Loucy (cell line): ENCODE data around the gene LUC7L.

Experiments used
- H2AFZ ChIP-seq: fragments of 200-600 bp; sonication (generic); 2 replicates; pipeline ENCODE4 v1.6.0; 2016; ENCODE audit warnings: antibody characterized with exemption, mild to moderate bottlenecking, low read length, moderate library complexity
- H3F3A ChIP-seq: fragments of 200-600 bp; 2 replicates; pipeline ENCODE4 v1.6.0; 2016; ENCODE audit warnings: antibody characterized with exemption, low read depth, mild to moderate bottlenecking
- H3K27me3 ChIP-seq: fragments of 200-600 bp; sonication (generic); 2 replicates; pipeline ENCODE4 v1.6.1; 2014; ENCODE audit warnings: low read length, mild to moderate bottlenecking; ENCODE audit not compliant: insufficient read depth, poor library complexity, severe bottlenecking
- H3K36me3 ChIP-seq: fragments of 200-600 bp; sonication (generic); 2 replicates; pipeline ENCODE4 v1.6.1; 2016; ENCODE audit warnings: low read length; ENCODE audit not compliant: insufficient read depth
- H3K4me1 ChIP-seq: fragments of 200-600 bp; sonication (generic); 2 replicates; pipeline ENCODE4 v1.5.1; 2014; ENCODE audit warnings: low read length, mild to moderate bottlenecking; ENCODE audit not compliant: insufficient read depth, poor library complexity, severe bottlenecking
- H3K4me2 ChIP-seq: fragments of 200-600 bp; sonication (generic); 2 replicates; pipeline ENCODE4 v1.6.0; 2014; ENCODE audit warnings: antibody characterized with exemption, low read length, low read depth, mild to moderate bottlenecking; ENCODE audit not compliant: poor library complexity, severe bottlenecking
- H3K4me3 ChIP-seq: fragments of 200-600 bp; sonication (generic); 2 replicates; pipeline ENCODE4 v1.5.1; 2014; ENCODE audit warnings: low read length, mild to moderate bottlenecking, mixed read lengths; ENCODE audit not compliant: poor library complexity, severe bottlenecking
- H3K79me2 ChIP-seq: fragments of 200-600 bp; sonication (generic); 2 replicates; pipeline ENCODE4 v1.6.1; 2014; ENCODE audit warnings: low read length; ENCODE audit not compliant: insufficient read depth
- H3K9ac ChIP-seq: fragments of 200-600 bp; sonication (generic); 2 replicates; pipeline ENCODE4 v1.6.0; 2014; ENCODE audit warnings: mild to moderate bottlenecking, low read depth, low read length, moderate library complexity; ENCODE audit not compliant: poor library complexity, severe bottlenecking
- H3K9me2 ChIP-seq: fragments of 200-600 bp; sonication (generic); replicated peaks from 2 replicates; pipeline ENCODE4 v1.6.1; 2016; ENCODE audit warnings: low read depth, low read length, mixed read lengths
- H3K9me3 ChIP-seq: fragments of 200-600 bp; sonication (generic); 2 replicates; pipeline ENCODE4 v1.6.1; 2014; ENCODE audit warnings: mild to moderate bottlenecking, antibody characterized with exemption, low read length, low read depth; ENCODE audit not compliant: insufficient read depth
- H4K20me1 ChIP-seq: fragments of 200-600 bp; sonication (generic); 2 replicates; pipeline ENCODE4 v1.6.0; 2014; ENCODE audit warnings: antibody characterized with exemption, low read length, mild to moderate bottlenecking; ENCODE audit not compliant: insufficient read depth, poor library complexity, severe bottlenecking
- CTCF ChIP-seq: fragments of 200-600 bp; sonication (generic); conservative IDR thresholded peaks from 2 replicates; pipeline ENCODE4 v1.5.1; 2014; ENCODE audit warnings: mild to moderate bottlenecking, antibody characterized with exemption, low read length
- EZH2phosphoT487 ChIP-seq: fragments of 200-600 bp; IDR thresholded peaks from 2 replicates; pipeline ENCODE4 v1.6.1; 2018; ENCODE audit warnings: antibody characterized with exemption, mild to moderate bottlenecking, moderate library complexity, borderline replicate concordance

LUC7L gene

GRCh38 chr16:203246-203645 lies 26.0 kb downstream of the LUC7L start:
- Histone ChIP-seq H3K4me3 (no peak overlapping the region), H4K20me1 (no peaks in the 10 kb centered on the region), H3K27me3 (no peaks in the 10 kb centered on the region), H3K4me2 (no peak overlapping the region), H3K79me2 (no peaks in the 10 kb centered on the region), H3K9ac (no peak overlapping the region), H3F3A (no peaks in the 10 kb centered on the region), H3K9me2 (no peaks in the 10 kb centered on the region), H3K4me1 (no peaks in the 10 kb centered on the region), H3K9me3 (no peaks in the 10 kb centered on the region), H2AFZ (no peak overlapping the region), H3K36me3 (peaks cover 44% of the 10 kb centered on the region; the same call in 1 of the 2 replicates)
- TF ChIP-seq CTCF (no peak), EZH2phosphoT487 (no peak)

- H4K20me1 ChIP-seq, result no peaks in the 10 kb centered on the region
- H3K36me3 ChIP-seq, result peaks cover 36% of the 10 kb centered on the region; the same call in 1 of the 2 replicates
- H3K4me1 ChIP-seq, result no peaks in the 10 kb centered on the region
- H3K4me3 ChIP-seq, result no peak overlapping the region
- no peaks in the 10 kb centered on the region for H3K9me2 ChIP-seq
- no peaks in the 10 kb centered on the region for H3F3A ChIP-seq
- H3K9me3 ChIP-seq, result no peaks in the 10 kb centered on the region
- no peaks in the 10 kb centered on the region for H3K79me2 ChIP-seq
- H3K27me3 ChIP-seq, result no peaks in the 10 kb centered on the region
- H2AFZ ChIP-seq, result no peak overlapping the region
- H3K9ac ChIP-seq, result no peak overlapping the region
- TF ChIP-seq EZH2phosphoT487 (no peak), CTCF (no peak)
- no peak overlapping the region for H3K4me2 ChIP-seq
These were observed 28.9 kb downstream of the LUC7L start for GRCh38 chr16:200388-200787.

- Histone ChIP-seq H3K4me2 (no peak overlapping the region), H3K9me2 (no peaks in the 10 kb centered on the region), H4K20me1 (no peaks in the 10 kb centered on the region), H3F3A (no peaks in the 10 kb centered on the region), H3K9me3 (no peaks in the 10 kb centered on the region), H3K9ac (no peak overlapping the region), H3K27me3 (no peaks in the 10 kb centered on the region), H3K36me3 (peaks cover 44% of the 10 kb centered on the region; the same call in 1 of the 2 replicates), H3K4me3 (no peak overlapping the region), H2AFZ (no peak overlapping the region), H3K79me2 (no peaks in the 10 kb centered on the region), H3K4me1 (no peaks in the 10 kb centered on the region)
- no peak for TF ChIP-seq CTCF
- no peak for TF ChIP-seq EZH2phosphoT487
These were observed 34.7 kb downstream of the LUC7L start for GRCh38 chr16:194516-194915.
